Endothelial cell of umbilical vein (primary cell): ENCODE data around the gene CLP1. TPM values are rescaled to one million over a fixed set of nuclear protein-coding genes. Genes with fewer than 3 reads are reported as not detected.

Source experiments
- BruUV-seq: library from RNA; stranded (reverse); fragments of 400-500 nt; replicated peaks from 2 replicates; lab custom pipeline; 2021; lab: Mats Ljungman, UMichigan
- CTCF ChIA-PET: fragments of 300-600, 350-600 bp; sonication (Branson Sonifier 250); formaldehyde crosslinking; loops from one replicate; lab custom pipeline; 2021; ENCODE audit warnings: antibody characterized with exemption, inconsistent platforms; lab: Charles Lee
- POLR2A ChIA-PET: fragments of 300-600, 350-600 bp; sonication (Branson Sonifier 250); formaldehyde crosslinking; loops from one replicate; lab custom pipeline; 2021; ENCODE audit warnings: antibody characterized with exemption, inconsistent platforms; lab: Charles Lee
- DNase-seq: peaks from one replicate; pipeline ENCODE4 v3.0.0-alpha.2; 2011; ENCODE audit warnings: low read depth, low spot score
- FAIRE-seq: peaks from 2 replicates; lab custom pipeline; 2011; peaks lifted over from hg19 to GRCh38; lab: Jason Lieb, UNC
- H2AFZ ChIP-seq: 2 replicates; pipeline ENCODE4 v1.6.0; 2012; ENCODE audit warnings: low read depth, low read length, control low read depth, inconsistent platforms
- H3K27ac ChIP-seq: 2 replicates; pipeline ENCODE4 v1.5.1; 2011; ENCODE audit warnings: low read depth, mild to moderate bottlenecking, control low read depth, low read length, moderate library complexity; ENCODE audit not compliant: insufficient read depth
- H3K27me3 ChIP-seq, 2 experiments: 2 replicates each; pipeline versions ENCODE4 v1.6.0 to v1.6.1; 2011; ENCODE audit warnings: low read length in 2 of 2, mixed read lengths in 1 of 2; ENCODE audit not compliant: control insufficient read depth in 2 of 2, insufficient read depth in 2 of 2
- H3K36me3 ChIP-seq, 2 experiments: 2 replicates in 1 of 2; 3 replicates in 1 of 2; pipeline ENCODE4 v1.5.1; 2011; ENCODE audit warnings: low read length in 2 of 2, mild to moderate bottlenecking in 1 of 2, moderate library complexity in 1 of 2; ENCODE audit not compliant: control insufficient read depth in 2 of 2, insufficient read depth in 2 of 2; ENCODE audit errors: extremely low read depth in 1 of 2
- H3K4me1 ChIP-seq: 3 replicates; pipeline ENCODE4 v1.5.1; 2011; ENCODE audit warnings: mild to moderate bottlenecking, low read length; ENCODE audit not compliant: control insufficient read depth, insufficient read depth; ENCODE audit errors: extremely low read depth
- H3K4me2 ChIP-seq: 2 replicates; pipeline ENCODE4 v1.6.1; 2011; ENCODE audit warnings: low read length, control low read depth, mixed read lengths; ENCODE audit not compliant: insufficient read depth
- H3K4me3 ChIP-seq, 3 experiments: fragments of 200-600 bp in 1 of 3; sonication (generic), shearing (Covaris generic) in 1 of 3; replicated peaks in 1 of 3; 2 replicates each; pipeline ENCODE4 v1.5.1; 2011 to 2016; ENCODE audit warnings: control low read depth in 3 of 3, low read length in 3 of 3, mild to moderate bottlenecking in 2 of 3, inconsistent platforms in 1 of 3, low read depth in 1 of 3, moderate library complexity in 1 of 3; ENCODE audit not compliant: insufficient read depth in 1 of 3
- H3K79me2 ChIP-seq: 2 replicates; pipeline ENCODE4 v1.6.0; 2012; ENCODE audit warnings: low read length, inconsistent platforms; ENCODE audit not compliant: control insufficient read depth, insufficient read depth
- H3K9ac ChIP-seq: replicated peaks from 2 replicates; pipeline ENCODE3; 2011; ENCODE audit warnings: low read length, control low read depth; ENCODE audit not compliant: insufficient read depth; ENCODE audit errors: extremely low read depth
- H3K9me1 ChIP-seq: replicated peaks from 3 replicates; pipeline ENCODE4 v1.6.0; 2011; ENCODE audit warnings: mild to moderate bottlenecking, low read length; ENCODE audit not compliant: control insufficient read depth, insufficient read depth; ENCODE audit errors: extremely low read depth
- H3K9me3 ChIP-seq: replicated peaks from 2 replicates; pipeline ENCODE4 v1.5.1; 2012; ENCODE audit warnings: low read length, inconsistent platforms; ENCODE audit not compliant: control insufficient read depth, insufficient read depth
- H4K20me1 ChIP-seq: replicated peaks from 2 replicates; pipeline ENCODE3; 2011; ENCODE audit warnings: mild to moderate bottlenecking, low read length; ENCODE audit not compliant: control insufficient read depth, insufficient read depth; ENCODE audit errors: extremely low read depth
- CTCF ChIP-seq, 2 donors: IDR thresholded peaks; 1 replicate in 1 of 2; 2 replicates in 1 of 2; pipeline ENCODE4 v1.5.1; 2011; ENCODE audit warnings: low read length in 2 of 2, mild to moderate bottlenecking in 2 of 2, moderate library complexity in 2 of 2, control low read depth in 1 of 2, inconsistent platforms in 1 of 2, low read depth in 1 of 2; ENCODE audit not compliant: insufficient read depth in 1 of 2; ENCODE audit errors: extremely low read depth in 1 of 2
- EZH2 ChIP-seq: IDR thresholded peaks from 2 replicates; pipeline ENCODE4 v1.6.1; 2012; ENCODE audit warnings: borderline replicate concordance, low read depth, mild to moderate bottlenecking, moderate library complexity, low read length, inconsistent platforms; ENCODE audit not compliant: severe bottlenecking
- FOS ChIP-seq: IDR thresholded peaks from 2 replicates; pipeline ENCODE4 v1.6.1; 2011; ENCODE audit warnings: mild to moderate bottlenecking, low read length, moderate library complexity, borderline replicate concordance; ENCODE audit not compliant: insufficient read depth
- GATA2 ChIP-seq: IDR thresholded peaks from 2 replicates; pipeline ENCODE4 v1.7.0; 2011; ENCODE audit warnings: low read depth, mild to moderate bottlenecking, moderate library complexity, mixed read lengths, low read length; ENCODE audit not compliant: insufficient read length, insufficient read depth
- JUN ChIP-seq: IDR thresholded peaks from 2 replicates; pipeline ENCODE4 v1.6.1; 2011; ENCODE audit warnings: borderline replicate concordance, low read depth; ENCODE audit not compliant: insufficient read length, insufficient read depth
- MAX ChIP-seq: IDR thresholded peaks from 2 replicates; pipeline ENCODE4 v1.6.1; 2011; ENCODE audit not compliant: insufficient read depth, insufficient read length
- MYC ChIP-seq: IDR thresholded peaks from one replicate; pipeline ENCODE4 v1.6.1; 2011; ENCODE audit warnings: mild to moderate bottlenecking, low read depth, low read length
- POLR2A ChIP-seq: IDR thresholded peaks from 2 replicates; pipeline ENCODE4 v1.6.1; 2012; ENCODE audit warnings: low read depth, mild to moderate bottlenecking, control low read depth, low read length
- POLR2AphosphoS5 ChIP-seq: IDR thresholded peaks from 2 replicates; pipeline ENCODE4 v1.6.1; 2012; ENCODE audit warnings: low read depth, mild to moderate bottlenecking, control low read depth, low read length, moderate library complexity; ENCODE audit not compliant: insufficient read depth
- dilution Hi-C: fragments of 300-500 bp; cut with MboI; formaldehyde crosslinking; loops from one replicate; pipeline ENCODE4 v1.15.0; 2019; ENCODE audit warnings: low sequenced_read_pairs; ENCODE audit not compliant: extremely low pct_ligation_motif_present
- intact Hi-C: fragments of 100-400 bp; cut with micrococcal nuclease; formaldehyde crosslinking; loops from one replicate; pipeline ENCODE4 v1.10.0; 2022
- polyA plus RNA-seq, 4 experiments: library from polyadenylated mRNA; depleted of rRNA in 3 of 4; stranded (reverse) in 3 of 4; unstranded in 1 of 4; fragments of >200 nt; gene quantifications; 2 replicates each; pipeline versions ENCODE4 v1.2.1 to v1.2.3, GENCODE V29; 2011 to 2012; ENCODE audit warnings: missing spikeins in 1 of 4
- total RNA-seq: library from RNA; stranded (reverse); gene quantifications from 2 replicates; pipeline ENCODE4 v1.2.3, GENCODE V29; 2021

Gene CLP1
- total and polyA plus RNA-seq, 2 donors (not counting 3 experiments of a cell fraction or from before 2014, with no cell fraction given) = 17.9 to 20.8 TPM

GRCh38 chr11:57619331-57619730 lies 38.2 kb upstream of the CLP1 start:
- H2AFZ ChIP-seq = no peak overlapping the region
- FAIRE-seq (no peak), DNase-seq (no peak)
- H3K9ac ChIP-seq = no peak overlapping the region
- TF ChIP-seq JUN = no peak
- TF ChIP-seq POLR2A = no peak
- no peak for TF ChIP-seq MAX
- TF ChIP-seq FOS = no peak
- no peak for TF ChIP-seq MYC
- TF ChIP-seq POLR2AphosphoS5 = no peak
- no peak for TF ChIP-seq CTCF (IDR thresholded peaks at IDR 0.05; ENCODE audit: extremely low read depth in 1 of 2, insufficient read depth in 1 of 2, low read depth in 1 of 2, low read length in 2 of 2)
- no peak for TF ChIP-seq EZH2
- no peak for TF ChIP-seq GATA2
- ChIA-PET POLR2A (no interaction called here), CTCF (no interaction called here)
- dilution Hi-C loops (no loop called here), intact Hi-C loops (no loop called here)
- no peak overlapping the region for H3K4me2 ChIP-seq
- H3K79me2 ChIP-seq = no peaks in the 10 kb centered on the region
- H3K9me3 ChIP-seq = no peaks in the 10 kb centered on the region
- no peak overlapping the region for H3K27ac ChIP-seq
- H3K9me1 ChIP-seq = no peaks in the 10 kb centered on the region
- BruUV-seq = no TSS peak
- no peaks in the 10 kb centered on the region for H3K4me1 ChIP-seq
- H4K20me1 ChIP-seq = no peaks in the 10 kb centered on the region
- no peaks in the 10 kb centered on the region for H3K36me3 ChIP-seq
- H3K4me3 ChIP-seq = no peak overlapping the region
- H3K27me3 ChIP-seq = no peaks in the 10 kb centered on the region
